ENCODE data around the gene ZSCAN22.

ZSCAN22 gene

GRCh38 chr19:58351990-58352755, 25.4 kb downstream of the ZSCAN22 start:
- H3K36me3 ChIP-seq (ENCODE audit: control insufficient read depth in 2 of 2, insufficient read depth in 2 of 2, low read length in 2 of 2), result no peaks in the 10 kb centered on the region
- H3K9ac ChIP-seq (ENCODE audit: low read length in 2 of 2), result no peak overlapping the region
- H3K4me3 ChIP-seq (ENCODE audit: low read length in 2 of 2), result no peak overlapping the region
- no peak overlapping the region for H3K27ac ChIP-seq (ENCODE audit: low read length)
- H3K9me3 ChIP-seq (ENCODE audit: control insufficient read depth in 2 of 2, low read length in 2 of 2), result no peaks in the 10 kb centered on the region
- peaks cover 16% of the 10 kb centered on the region for H3K4me1 ChIP-seq (ENCODE audit: control insufficient read depth, insufficient read depth, low read length)
- H3K27me3 ChIP-seq (ENCODE audit: control insufficient read depth in 1 of 2, insufficient read depth in 2 of 2, low read length in 2 of 2), result peaks cover 56 to 79% of the 10 kb centered on the region in 2 donors

DNA sequence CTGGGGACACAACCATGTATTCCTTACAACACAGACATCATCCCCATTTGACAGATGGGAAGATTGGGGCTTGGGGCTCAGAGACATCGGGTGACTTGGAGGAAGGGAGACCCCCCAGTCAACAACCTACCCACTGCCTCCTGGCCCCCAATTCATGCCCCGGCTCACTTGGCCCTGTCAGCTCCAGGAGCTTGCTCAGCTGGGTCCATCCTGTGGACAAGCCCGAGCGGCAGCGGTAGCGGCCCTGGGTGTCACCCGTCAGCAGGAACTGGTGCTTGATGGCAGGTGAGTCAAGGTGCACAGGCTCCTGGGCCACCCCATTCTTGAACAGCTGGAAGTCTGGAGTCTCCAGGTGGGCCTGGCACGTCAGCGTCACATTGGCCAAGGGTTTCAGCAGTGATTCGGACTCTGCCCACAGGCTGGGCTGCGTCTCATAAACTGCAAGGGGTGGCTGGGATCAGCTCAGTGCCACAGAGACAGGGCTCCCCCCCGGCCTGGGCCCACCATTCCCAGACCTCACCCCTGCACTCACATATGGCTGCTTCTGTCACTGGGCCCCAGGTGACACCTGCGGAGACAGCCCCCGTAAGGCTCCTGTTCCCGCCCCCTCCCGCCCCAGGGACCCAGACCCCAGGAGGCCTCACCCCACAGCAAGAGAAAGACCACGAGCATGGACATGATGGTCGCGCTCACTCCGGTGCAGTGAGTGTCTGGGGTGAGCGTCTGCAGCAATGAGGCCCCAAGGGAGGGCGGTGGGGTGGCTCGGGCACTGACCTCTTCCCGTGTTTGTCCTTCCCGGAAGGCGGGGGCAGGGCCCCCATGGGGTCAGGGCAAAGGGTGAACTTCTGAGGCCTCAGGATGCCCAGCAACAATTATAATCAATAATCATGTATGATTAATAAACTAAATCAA, 26.2 kb downstream of the ZSCAN22 start, which contains the start of gene A1BG:
Gene A1BG, minus strand, starts transcription at position 733 of the 912 bp plus-strand sequence. Its CDS starts 55 bp downstream, at position 678.
- Histone ChIP-seq H3K4me3 (ENCODE audit: low read length in 2 of 2) (no peak within 1 kb of the TSS), H3K9me3 (ENCODE audit: control insufficient read depth in 2 of 2, low read length in 2 of 2) (no peaks in the 10 kb centered on the region), H3K36me3 (ENCODE audit: control insufficient read depth in 2 of 2, insufficient read depth in 2 of 2, low read length in 2 of 2) (no peaks in the 10 kb centered on the region), H3K4me1 (ENCODE audit: control insufficient read depth, insufficient read depth, low read length) (peaks cover 16% of the 10 kb centered on the region), H3K27ac (ENCODE audit: low read length) (no peak within 1 kb of the TSS), H3K9ac (ENCODE audit: low read length in 2 of 2) (no peak within 1 kb of the TSS), H3K27me3 (ENCODE audit: control insufficient read depth in 1 of 2, insufficient read depth in 2 of 2, low read length in 2 of 2) (peaks cover 54 to 79% of the 10 kb centered on the region in 2 donors)

DNA sequence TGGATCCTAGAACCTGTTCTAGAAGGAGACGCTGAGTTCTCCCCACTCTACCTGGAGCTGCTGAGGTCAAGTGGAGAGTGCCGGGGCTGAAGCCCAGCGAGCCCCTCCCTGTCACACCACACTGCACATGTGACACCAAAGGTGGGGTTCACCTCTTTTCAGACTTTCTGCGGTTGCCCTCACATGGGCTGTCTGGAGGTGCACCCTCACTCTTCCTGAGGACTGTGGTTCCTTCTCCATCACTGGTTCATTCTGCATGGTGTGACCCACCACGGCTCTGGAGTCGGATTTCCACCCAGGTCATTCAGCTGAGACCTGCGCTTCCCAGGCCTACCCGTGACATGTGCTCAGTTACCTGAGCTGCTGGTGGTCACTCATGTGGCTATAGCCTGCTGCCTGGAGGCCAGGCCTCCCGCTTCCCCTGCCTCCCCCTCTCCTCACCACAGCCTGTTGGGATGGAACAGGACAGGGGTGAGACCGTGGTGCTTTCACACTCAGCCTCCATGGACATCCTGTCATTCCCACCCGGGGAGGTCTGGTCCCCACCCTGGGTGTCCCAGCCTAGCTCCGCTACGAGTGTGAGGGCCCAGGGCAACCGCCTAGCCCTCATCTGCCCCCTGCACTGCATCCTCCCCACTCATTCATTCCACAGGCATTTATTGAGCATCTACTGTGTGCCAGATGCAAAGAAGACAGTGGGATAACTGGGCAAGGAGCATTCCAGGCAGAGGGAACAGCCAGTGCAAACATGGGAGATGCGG, 27.1 kb downstream of the ZSCAN22 start:
- Histone ChIP-seq H3K27me3 (ENCODE audit: control insufficient read depth in 1 of 2, insufficient read depth in 2 of 2, low read length in 2 of 2) (peaks cover 54 to 75% of the 10 kb centered on the region in 2 donors), H3K27ac (ENCODE audit: low read length) (no peak overlapping the region), H3K4me1 (ENCODE audit: control insufficient read depth, insufficient read depth, low read length) (peaks cover 16% of the 10 kb centered on the region), H3K4me3 (ENCODE audit: low read length in 2 of 2) (no peak overlapping the region), H3K9me3 (ENCODE audit: control insufficient read depth in 2 of 2, low read length in 2 of 2) (no peaks in the 10 kb centered on the region), H3K9ac (ENCODE audit: low read length in 2 of 2) (no peak overlapping the region), H3K36me3 (ENCODE audit: control insufficient read depth in 2 of 2, insufficient read depth in 2 of 2, low read length in 2 of 2) (no peaks in the 10 kb centered on the region)

DNA sequence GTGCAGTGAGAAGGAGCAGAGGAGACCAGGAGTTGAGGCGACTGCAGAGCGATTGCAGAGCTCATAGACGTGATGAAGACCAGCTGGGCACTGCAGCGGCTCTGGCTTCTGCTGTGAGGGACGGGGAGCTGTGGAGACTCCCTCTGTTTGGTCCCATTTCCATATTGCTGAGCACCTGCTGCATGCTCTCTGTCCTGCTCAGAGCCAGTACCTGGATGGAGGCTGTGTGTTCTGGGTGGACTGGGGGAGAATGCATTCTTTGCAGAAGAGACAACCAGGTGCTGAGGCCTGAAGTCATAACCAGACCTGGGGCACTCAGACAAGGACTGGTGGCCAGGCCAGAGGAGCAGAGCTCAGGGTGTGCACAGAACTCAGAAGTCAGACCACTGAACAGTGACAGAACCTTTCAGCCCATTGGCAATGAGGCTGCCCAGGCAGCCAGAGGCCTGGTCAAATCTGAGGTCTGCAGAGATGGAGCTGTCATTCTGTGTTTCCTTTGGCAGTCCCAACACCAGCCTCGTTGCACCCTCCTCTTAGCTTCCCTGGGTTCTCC, 27.8 kb downstream of the ZSCAN22 start:
- no peak overlapping the region for H3K9ac ChIP-seq (ENCODE audit: low read length in 2 of 2)
- peaks cover 16% of the 10 kb centered on the region for H3K4me1 ChIP-seq (ENCODE audit: control insufficient read depth, insufficient read depth, low read length)
- no peaks in the 10 kb centered on the region for H3K9me3 ChIP-seq (ENCODE audit: control insufficient read depth in 2 of 2, low read length in 2 of 2)
- no peak overlapping the region for H3K27ac ChIP-seq (ENCODE audit: low read length)
- no peaks in the 10 kb centered on the region for H3K36me3 ChIP-seq (ENCODE audit: control insufficient read depth in 2 of 2, insufficient read depth in 2 of 2, low read length in 2 of 2)
- no peak overlapping the region for H3K4me3 ChIP-seq (ENCODE audit: low read length in 2 of 2)
- peaks cover 52 to 75% of the 10 kb centered on the region in 2 donors for H3K27me3 ChIP-seq (ENCODE audit: control insufficient read depth in 1 of 2, insufficient read depth in 2 of 2, low read length in 2 of 2)

DNA sequence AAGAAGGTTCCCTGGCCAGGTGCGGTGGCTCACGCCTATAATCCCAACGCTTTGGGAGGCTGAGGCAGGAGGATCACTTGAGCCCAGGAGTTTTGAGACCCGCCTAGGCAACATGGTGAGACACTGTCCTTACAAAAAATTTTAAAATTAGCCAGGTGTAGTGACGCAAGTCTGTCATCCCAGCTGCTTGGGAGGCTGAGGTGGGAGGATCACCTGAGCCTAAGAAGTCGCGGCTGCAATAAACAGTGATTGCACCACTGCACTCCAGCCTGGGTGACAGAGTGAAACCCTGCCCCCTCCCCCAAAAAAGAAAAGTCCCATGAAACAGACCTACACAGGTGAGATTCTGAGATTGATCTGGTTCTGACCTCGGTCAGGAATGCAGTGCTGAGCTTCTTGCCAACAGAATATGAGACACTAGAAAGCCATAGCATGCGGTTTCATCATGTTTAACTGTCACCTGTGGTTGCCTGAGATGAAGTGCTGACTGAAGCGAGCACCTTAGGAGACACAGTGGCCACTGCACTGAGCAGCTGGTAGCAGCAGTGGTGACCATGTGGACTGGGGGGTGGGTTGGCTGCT, 28.5 kb downstream of the ZSCAN22 start:
- Histone ChIP-seq H3K36me3 (ENCODE audit: control insufficient read depth in 2 of 2, insufficient read depth in 2 of 2, low read length in 2 of 2) (no peaks in the 10 kb centered on the region), H3K27me3 (ENCODE audit: control insufficient read depth in 1 of 2, insufficient read depth in 2 of 2, low read length in 2 of 2) (peaks cover 49 to 67% of the 10 kb centered on the region in 2 donors), H3K9ac (ENCODE audit: low read length in 2 of 2) (no peak overlapping the region), H3K27ac (ENCODE audit: low read length) (no peak overlapping the region), H3K9me3 (ENCODE audit: control insufficient read depth in 2 of 2, low read length in 2 of 2) (no peaks in the 10 kb centered on the region), H3K4me1 (ENCODE audit: control insufficient read depth, insufficient read depth, low read length) (peaks cover 11% of the 10 kb centered on the region), H3K4me3 (ENCODE audit: low read length in 2 of 2) (no peak overlapping the region)

- peak overlapping the region; percentile 31 to 55 for H3K4me3 ChIP-seq (ENCODE audit: low read length in 2 of 2)
- peaks cover 41 to 59% of the 10 kb centered on the region in 2 donors for H3K27me3 ChIP-seq (ENCODE audit: control insufficient read depth in 1 of 2, insufficient read depth in 2 of 2, low read length in 2 of 2)
These were observed 29.3 kb downstream of the ZSCAN22 start for GRCh38 chr19:58355908-58356765.

GRCh38 chr19:58356766-58357480, 30.1 kb downstream of the ZSCAN22 start:
- peak overlapping the region; percentile 31 to 55 for H3K4me3 ChIP-seq (ENCODE audit: low read length in 2 of 2)
- no peaks in the 10 kb centered on the region for H3K36me3 ChIP-seq (ENCODE audit: control insufficient read depth in 2 of 2, insufficient read depth in 2 of 2, low read length in 2 of 2)
- H3K27ac ChIP-seq (ENCODE audit: low read length), result no peak overlapping the region
- H3K9me3 ChIP-seq (ENCODE audit: control insufficient read depth in 2 of 2, low read length in 2 of 2), result no peaks in the 10 kb centered on the region
- H3K9ac ChIP-seq (ENCODE audit: low read length in 2 of 2), result no peak overlapping the region
- peaks cover 11% of the 10 kb centered on the region for H3K4me1 ChIP-seq (ENCODE audit: control insufficient read depth, insufficient read depth, low read length)
- H3K27me3 ChIP-seq (ENCODE audit: control insufficient read depth in 1 of 2, insufficient read depth in 2 of 2, low read length in 2 of 2), result peaks cover 37 to 53% of the 10 kb centered on the region in 2 donors

More at GRCh38 chr19:58355908-58356765, 29.3 kb downstream of the ZSCAN22 start:
- Histone ChIP-seq H3K36me3 (ENCODE audit: control insufficient read depth in 2 of 2, insufficient read depth in 2 of 2, low read length in 2 of 2) (no peaks in the 10 kb centered on the region), H3K4me1 (ENCODE audit: control insufficient read depth, insufficient read depth, low read length) (peaks cover 8% of the 10 kb centered on the region), H3K9me3 (ENCODE audit: control insufficient read depth in 2 of 2, low read length in 2 of 2) (no peaks in the 10 kb centered on the region), H3K27ac (ENCODE audit: low read length) (no peak overlapping the region), H3K9ac (ENCODE audit: low read length in 2 of 2) (no peak overlapping the region)

DNA sequence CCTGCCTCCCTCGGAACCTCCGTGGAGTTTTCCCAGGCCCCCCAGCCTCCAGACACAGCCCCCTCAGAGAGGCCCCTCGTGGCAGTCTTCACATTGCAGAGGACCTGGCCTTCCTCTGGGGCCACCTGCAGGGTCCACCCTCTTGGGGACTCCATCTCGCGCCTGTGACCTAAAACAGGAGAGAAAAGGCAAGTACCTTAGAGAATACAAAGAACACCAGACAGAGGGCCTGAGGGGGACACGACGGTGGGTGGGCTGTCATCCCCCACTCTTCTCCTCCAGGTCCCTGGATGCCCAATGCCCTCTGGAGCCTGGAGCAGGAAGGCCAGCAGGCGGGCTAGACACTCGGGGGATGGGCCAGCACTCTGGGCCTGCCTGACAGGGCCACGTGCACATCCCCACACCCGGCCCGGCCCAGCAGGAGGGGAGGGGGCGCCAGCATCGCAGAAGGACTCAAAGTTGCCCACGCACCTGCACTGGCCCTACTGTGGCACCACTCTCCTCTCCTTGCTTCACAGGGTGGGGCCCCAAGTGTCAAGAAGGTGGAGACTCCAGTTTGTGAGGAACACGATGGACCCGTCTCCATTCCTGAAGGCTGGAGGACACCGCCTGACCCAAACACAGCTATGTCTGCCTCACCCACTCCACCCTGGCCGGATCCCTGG, 30.8 kb downstream of the ZSCAN22 start:
- H3K4me3 ChIP-seq (ENCODE audit: low read length in 2 of 2), result no peak overlapping the region
- no peaks in the 10 kb centered on the region for H3K36me3 ChIP-seq (ENCODE audit: control insufficient read depth in 2 of 2, insufficient read depth in 2 of 2, low read length in 2 of 2)
- peaks cover 30 to 46% of the 10 kb centered on the region in 2 donors for H3K27me3 ChIP-seq (ENCODE audit: control insufficient read depth in 1 of 2, insufficient read depth in 2 of 2, low read length in 2 of 2)
- H3K4me1 ChIP-seq (ENCODE audit: control insufficient read depth, insufficient read depth, low read length), result peaks cover 13% of the 10 kb centered on the region
- H3K9me3 ChIP-seq (ENCODE audit: control insufficient read depth in 2 of 2, low read length in 2 of 2), result no peaks in the 10 kb centered on the region
- no peak overlapping the region for H3K27ac ChIP-seq (ENCODE audit: low read length)
- H3K9ac ChIP-seq (ENCODE audit: low read length in 2 of 2), result no peak overlapping the region

Data from stomach smooth muscle (tissue), 2 donors.